Keratinocyte (primary cell): ENCODE measurements around the gene ELFN2. TPM values are rescaled to one million over a fixed set of nuclear protein-coding genes. Genes with fewer than 3 reads are reported as not detected.

Source experiments
- DNase-seq: peaks from one replicate; pipeline ENCODE4 v3.0.0-alpha.2; 2011; ENCODE audit warnings: low read depth, missing footprints, low spot score
- FAIRE-seq: peaks from 2 replicates; lab custom pipeline; 2011; peaks lifted over from hg19 to GRCh38; lab: Jason Lieb, UNC
- H2AFZ ChIP-seq: 2 replicates; pipeline ENCODE4 v1.6.0; 2012; ENCODE audit warnings: low read length, control low read depth, inconsistent platforms; ENCODE audit not compliant: control insufficient read depth
- H3K27ac ChIP-seq: 2 replicates; pipeline ENCODE4 v1.5.1; 2011; ENCODE audit warnings: low read length; ENCODE audit not compliant: control insufficient read depth, insufficient read depth
- H3K27me3 ChIP-seq: 3 replicates; pipeline ENCODE4 v1.6.0; 2011; ENCODE audit warnings: low read length; ENCODE audit not compliant: control insufficient read depth, insufficient read depth; ENCODE audit errors: extremely low read depth
- H3K36me3 ChIP-seq, 2 experiments: 2 replicates in 1 of 2; 3 replicates in 1 of 2; pipeline ENCODE4 v1.5.1; 2011; ENCODE audit warnings: low read length in 2 of 2, mild to moderate bottlenecking in 1 of 2; ENCODE audit not compliant: control insufficient read depth in 2 of 2, insufficient read depth in 2 of 2; ENCODE audit errors: extremely low read depth in 1 of 2
- H3K4me1 ChIP-seq: 3 replicates; pipeline ENCODE4 v1.5.1; 2011; ENCODE audit warnings: low read length; ENCODE audit not compliant: control insufficient read depth, insufficient read depth; ENCODE audit errors: extremely low read depth
- H3K4me2 ChIP-seq: 3 replicates; pipeline ENCODE4 v1.6.0; 2011; ENCODE audit warnings: low read depth, low read length; ENCODE audit not compliant: control insufficient read depth, insufficient read depth; ENCODE audit errors: extremely low read depth
- H3K4me3 ChIP-seq, 3 experiments: fragments of 200-600 bp in 1 of 3; sonication (generic) in 1 of 3; 2 replicates in 2 of 3; 3 replicates in 1 of 3; pipeline ENCODE4 v1.5.1; 2011 to 2016; ENCODE audit warnings: low read length in 3 of 3, mild to moderate bottlenecking in 3 of 3, control low read depth in 2 of 3, inconsistent platforms in 1 of 3, low read depth in 1 of 3, mixed read lengths in 1 of 3, mixed run types in 1 of 3, moderate library complexity in 1 of 3; ENCODE audit not compliant: control insufficient read depth in 2 of 3, insufficient read depth in 2 of 3; ENCODE audit errors: extremely low read depth in 1 of 3
- H3K79me2 ChIP-seq: 2 replicates; pipeline ENCODE4 v1.6.0; 2012; ENCODE audit warnings: low read length; ENCODE audit not compliant: control insufficient read depth, insufficient read depth
- H3K9ac ChIP-seq: 3 replicates; pipeline ENCODE4 v1.6.0; 2011; ENCODE audit warnings: low read length; ENCODE audit not compliant: control insufficient read depth, insufficient read depth; ENCODE audit errors: extremely low read depth
- H3K9me1 ChIP-seq: 3 replicates; pipeline ENCODE4 v1.6.0; 2011; ENCODE audit warnings: low read length; ENCODE audit not compliant: control insufficient read depth, insufficient read depth; ENCODE audit errors: extremely low read depth
- H3K9me3 ChIP-seq: 2 replicates; pipeline ENCODE4 v1.5.1; 2012; ENCODE audit warnings: low read depth, low read length; ENCODE audit not compliant: control insufficient read depth
- H4K20me1 ChIP-seq: 3 replicates; pipeline ENCODE4 v1.6.0; 2011; ENCODE audit warnings: low read length; ENCODE audit not compliant: control insufficient read depth, insufficient read depth; ENCODE audit errors: extremely low read depth
- EZH2 ChIP-seq: IDR thresholded peaks from one replicate; pipeline ENCODE4 v1.6.1; 2012; ENCODE audit warnings: inconsistent platforms, mild to moderate bottlenecking, low read length, moderate library complexity
- dilution Hi-C: fragments of 300-500 bp; cut with MboI; formaldehyde crosslinking; loops from one replicate; pipeline ENCODE4 v1.7.0; 2020; ENCODE audit warnings: low sequenced_read_pairs; ENCODE audit not compliant: extremely low pct_ligation_motif_present
- polyA plus RNA-seq, 5 experiments: library from polyadenylated mRNA; depleted of rRNA in 3 of 5; stranded (reverse) in 3 of 5; stranded (forward) in 1 of 5; unstranded in 1 of 5; fragments of >200 nt; gene quantifications; 1 replicate in 1 of 5; 2 replicates in 3 of 5; 3 replicates in 1 of 5; pipeline versions ENCODE4 v1.2.1 to v1.2.3, GENCODE V29; 2011 to 2012; ENCODE audit warnings: missing spikeins in 2 of 5, low read depth in 1 of 5, low replicate concordance in 1 of 5
- TF ChIP-seq, protein P1 (sequence below), 3 experiments: IDR thresholded peaks in 1 of 3; conservative IDR thresholded peaks in 1 of 3; optimal IDR thresholded peaks in 1 of 3; 2 replicates in 2 of 3; 3 replicates in 1 of 3; pipeline versions ENCODE3 to v1.5.1; 2011; ENCODE audit warnings: low read length in 3 of 3, mild to moderate bottlenecking in 3 of 3, moderate library complexity in 2 of 3, control low read depth in 1 of 3, inconsistent platforms in 1 of 3; ENCODE audit not compliant: insufficient read depth in 2 of 3; ENCODE audit errors: extremely low read depth in 1 of 3

Gene ELFN2
- polyA plus RNA-seq, 1 donor (not counting 4 experiments of a cell fraction or from before 2014, with no cell fraction given): 0.13 TPM

DNA sequence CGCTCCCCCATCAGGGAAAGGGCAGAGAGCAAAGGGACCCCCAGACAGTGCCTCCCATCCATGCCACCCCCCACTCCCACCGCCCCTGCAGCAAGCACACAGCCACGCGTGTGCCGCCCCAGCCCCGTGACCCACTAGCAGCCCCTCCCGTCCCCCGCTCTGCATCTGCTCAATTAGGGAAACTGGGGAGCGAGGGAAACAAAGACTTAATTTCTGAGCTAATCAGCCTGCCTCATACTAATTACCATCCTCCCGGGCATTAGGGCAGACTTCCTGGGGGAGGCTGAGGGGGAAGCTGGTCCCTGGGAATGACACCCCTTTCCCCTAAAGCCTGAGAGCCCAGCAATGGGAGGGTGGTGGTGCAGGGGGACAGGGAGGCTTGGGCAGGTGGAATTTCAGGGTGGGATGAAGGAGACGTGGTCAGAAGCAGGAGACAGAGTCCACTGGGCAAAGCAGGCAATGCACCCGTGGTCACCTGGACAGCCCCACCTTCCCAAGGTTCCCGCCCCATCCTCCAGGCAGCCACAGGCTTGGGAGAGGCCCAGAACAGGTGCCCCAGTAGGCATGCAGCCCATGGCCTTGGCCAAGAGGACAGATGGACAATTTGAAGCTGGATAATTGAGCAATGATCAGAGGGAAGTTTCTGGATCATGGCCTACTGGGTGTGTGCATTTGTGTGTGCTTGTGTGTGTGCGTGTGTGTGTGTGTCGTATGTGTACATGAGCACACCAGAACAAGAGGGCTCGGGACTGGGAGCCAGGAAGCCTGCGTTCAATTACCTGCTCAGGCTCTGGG is 20.6 kb downstream of the ELFN2 start:
- H3K4me3 ChIP-seq: no peak overlapping the region
- H3K79me2 ChIP-seq: no peaks in the 10 kb centered on the region
- no peaks in the 10 kb centered on the region for H3K9me3 ChIP-seq
- no peak overlapping the region for H3K27ac ChIP-seq
- H3K27me3 ChIP-seq: peaks cover 33% of the 10 kb centered on the region
- no peaks in the 10 kb centered on the region for H3K4me1 ChIP-seq
- dilution Hi-C loops: no loop called here
- H4K20me1 ChIP-seq: no peaks in the 10 kb centered on the region
- H3K9ac ChIP-seq: no peak overlapping the region
- TF ChIP-seq, protein P1, sequence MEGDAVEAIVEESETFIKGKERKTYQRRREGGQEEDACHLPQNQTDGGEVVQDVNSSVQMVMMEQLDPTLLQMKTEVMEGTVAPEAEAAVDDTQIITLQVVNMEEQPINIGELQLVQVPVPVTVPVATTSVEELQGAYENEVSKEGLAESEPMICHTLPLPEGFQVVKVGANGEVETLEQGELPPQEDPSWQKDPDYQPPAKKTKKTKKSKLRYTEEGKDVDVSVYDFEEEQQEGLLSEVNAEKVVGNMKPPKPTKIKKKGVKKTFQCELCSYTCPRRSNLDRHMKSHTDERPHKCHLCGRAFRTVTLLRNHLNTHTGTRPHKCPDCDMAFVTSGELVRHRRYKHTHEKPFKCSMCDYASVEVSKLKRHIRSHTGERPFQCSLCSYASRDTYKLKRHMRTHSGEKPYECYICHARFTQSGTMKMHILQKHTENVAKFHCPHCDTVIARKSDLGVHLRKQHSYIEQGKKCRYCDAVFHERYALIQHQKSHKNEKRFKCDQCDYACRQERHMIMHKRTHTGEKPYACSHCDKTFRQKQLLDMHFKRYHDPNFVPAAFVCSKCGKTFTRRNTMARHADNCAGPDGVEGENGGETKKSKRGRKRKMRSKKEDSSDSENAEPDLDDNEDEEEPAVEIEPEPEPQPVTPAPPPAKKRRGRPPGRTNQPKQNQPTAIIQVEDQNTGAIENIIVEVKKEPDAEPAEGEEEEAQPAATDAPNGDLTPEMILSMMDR (optimal IDR thresholded peaks at IDR 0.05 in 1 of 3, IDR thresholded peaks at IDR 0.05 in 1 of 3, conservative IDR thresholded peaks at IDR 0.05 in 1 of 3; ENCODE audit: extremely low read depth in 1 of 3, insufficient read depth in 2 of 3, low read length in 3 of 3): no peak
- TF ChIP-seq EZH2: no peak
- FAIRE-seq: no peak
- H2AFZ ChIP-seq: no peak overlapping the region
- H3K9me1 ChIP-seq: no peaks in the 10 kb centered on the region
- H3K4me2 ChIP-seq: no peak overlapping the region
- H3K36me3 ChIP-seq: no peaks in the 10 kb centered on the region
- DNase-seq: no peak

DNA sequence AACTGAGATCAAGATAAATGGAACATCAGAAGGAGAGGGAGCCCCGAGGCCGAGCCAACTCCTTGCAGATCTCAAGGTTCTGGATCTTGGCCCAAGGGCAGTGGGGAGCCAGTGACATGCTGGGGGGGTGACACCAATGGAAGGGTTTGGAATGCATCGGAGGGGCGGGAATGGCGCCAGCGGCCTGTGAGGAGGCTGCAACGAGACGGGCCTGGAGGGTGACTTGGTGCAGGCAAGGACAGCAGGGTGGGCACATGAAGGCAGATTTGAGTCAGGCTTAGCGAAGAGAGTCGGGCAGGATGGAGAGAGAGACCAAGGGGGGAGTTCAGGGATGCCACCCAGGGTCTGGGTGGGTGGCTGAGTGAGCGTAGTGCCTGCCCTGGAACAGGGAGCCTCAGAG is 23.2 kb downstream of the ELFN2 start:
- no peak for DNase-seq
- H3K27me3 ChIP-seq: peaks cover 26% of the 10 kb centered on the region
- H3K9me1 ChIP-seq: no peaks in the 10 kb centered on the region
- H3K4me1 ChIP-seq: no peaks in the 10 kb centered on the region
- H3K79me2 ChIP-seq: no peaks in the 10 kb centered on the region
- dilution Hi-C loops: no loop called here
- H3K36me3 ChIP-seq: no peaks in the 10 kb centered on the region
- no peak for FAIRE-seq
- H3K27ac ChIP-seq: no peak overlapping the region
- H4K20me1 ChIP-seq: no peaks in the 10 kb centered on the region
- TF ChIP-seq EZH2: no peak
- TF ChIP-seq, protein P1 (optimal IDR thresholded peaks at IDR 0.05 in 1 of 3, IDR thresholded peaks at IDR 0.05 in 1 of 3, conservative IDR thresholded peaks at IDR 0.05 in 1 of 3; ENCODE audit: extremely low read depth in 1 of 3, insufficient read depth in 2 of 3, low read length in 3 of 3): no peak
- H3K9ac ChIP-seq: no peak overlapping the region
- H3K4me2 ChIP-seq: no peak overlapping the region
- no peak overlapping the region for H2AFZ ChIP-seq
- H3K9me3 ChIP-seq: no peaks in the 10 kb centered on the region
- no peak overlapping the region for H3K4me3 ChIP-seq
